ENCODE data around the gene MKI67. TPM values are rescaled to one million over a fixed set of nuclear protein-coding genes. Genes with fewer than 3 reads are reported as not detected.

MKI67 gene
- polyA plus RNA-seq, 1 donor (not counting 4 experiments of a cell fraction or from before 2014, with no cell fraction given) = 10.4 TPM

DNA sequence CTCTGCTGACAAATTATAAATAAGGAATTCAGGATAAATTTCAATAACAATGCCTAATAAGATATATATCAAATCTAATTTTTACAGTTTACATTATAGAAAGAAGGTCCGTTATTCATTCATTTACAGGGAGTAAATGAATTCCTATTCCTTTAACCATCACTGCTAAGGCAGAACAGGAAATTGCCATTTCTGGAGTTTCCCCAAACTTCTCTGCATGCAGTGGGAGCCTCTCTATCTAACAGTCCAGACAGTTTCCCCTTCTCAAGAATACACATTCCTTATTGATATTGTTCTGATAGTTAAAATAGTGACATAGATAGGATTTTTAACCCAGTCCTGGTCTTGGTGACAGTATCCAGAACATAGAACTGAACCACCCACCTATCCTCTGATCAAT lies 24.3 kb downstream of the MKI67 start:
- Histone ChIP-seq H3K79me2 (ENCODE audit: control insufficient read depth, insufficient read depth, low read length) (no peaks in the 10 kb centered on the region), H3K9ac (ENCODE audit: control insufficient read depth, extremely low read depth, insufficient read depth, low read length) (no peak overlapping the region), H3K36me3 (ENCODE audit: control insufficient read depth in 2 of 2, extremely low read depth in 1 of 2, insufficient read depth in 2 of 2, low read length in 2 of 2) (peaks cover 1 to 41% of the 10 kb centered on the region in 2 experiments), H2AFZ (ENCODE audit: control insufficient read depth, low read length) (no peak overlapping the region), H3K27me3 (ENCODE audit: control insufficient read depth, extremely low read depth, insufficient read depth, low read length) (no peaks in the 10 kb centered on the region), H3K9me3 (ENCODE audit: control insufficient read depth, low read depth, low read length) (no peaks in the 10 kb centered on the region), H3K9me1 (ENCODE audit: control insufficient read depth, extremely low read depth, insufficient read depth, low read length) (no peaks in the 10 kb centered on the region), H3K27ac (ENCODE audit: control insufficient read depth, insufficient read depth, low read length) (no peak overlapping the region), H3K4me1 (ENCODE audit: control insufficient read depth, extremely low read depth, insufficient read depth, low read length) (no peaks in the 10 kb centered on the region), H3K4me3 (ENCODE audit: control insufficient read depth in 2 of 3, extremely low read depth in 1 of 3, insufficient read depth in 2 of 3, low read depth in 1 of 3, low read length in 3 of 3) (no peak overlapping the region), H3K4me2 (ENCODE audit: control insufficient read depth, extremely low read depth, insufficient read depth, low read depth, low read length) (no peak overlapping the region), H4K20me1 (ENCODE audit: control insufficient read depth, extremely low read depth, insufficient read depth, low read length) (no peaks in the 10 kb centered on the region)
- no peak for TF ChIP-seq CTCF (optimal IDR thresholded peaks at IDR 0.05 in 1 of 3, IDR thresholded peaks at IDR 0.05 in 1 of 3, conservative IDR thresholded peaks at IDR 0.05 in 1 of 3; ENCODE audit: extremely low read depth in 1 of 3, insufficient read depth in 2 of 3, low read length in 3 of 3)
- DNase-seq (ENCODE audit: low read depth, low spot score) = no peak
- no peak for FAIRE-seq
- dilution Hi-C loops (cut with MboI; ENCODE audit: extremely low pct_ligation_motif_present, low sequenced_read_pairs) = no loop called here

DNA sequence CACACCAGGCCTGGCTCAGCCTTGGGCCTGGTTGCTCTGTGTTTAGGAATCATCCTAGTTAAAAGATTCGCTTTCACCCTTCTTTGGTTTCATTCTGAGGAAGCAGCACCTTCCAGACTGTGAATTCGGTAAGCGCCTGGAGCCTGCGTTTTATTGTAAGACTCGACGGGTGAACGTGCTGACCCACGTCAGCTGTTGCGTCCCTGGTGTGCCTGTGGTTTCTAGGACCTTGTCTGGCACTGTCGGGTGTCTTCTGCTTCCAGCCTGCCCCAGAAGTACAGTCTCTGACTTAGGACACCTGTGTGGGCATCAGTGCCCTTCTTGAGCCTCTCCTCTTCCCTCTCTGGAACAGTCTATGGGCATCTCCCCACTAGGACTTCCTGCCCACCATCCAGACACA lies 26.3 kb downstream of the MKI67 start:
- Histone ChIP-seq H3K4me1 (ENCODE audit: control insufficient read depth, extremely low read depth, insufficient read depth, low read length) (no peaks in the 10 kb centered on the region), H3K79me2 (ENCODE audit: control insufficient read depth, insufficient read depth, low read length) (no peaks in the 10 kb centered on the region)
- dilution Hi-C loops (cut with MboI; ENCODE audit: extremely low pct_ligation_motif_present, low sequenced_read_pairs) = no loop called here

More for the DNA sequence above, 26.3 kb downstream of the MKI67 start:
- Histone ChIP-seq H3K9me3 (ENCODE audit: control insufficient read depth, low read depth, low read length) (no peaks in the 10 kb centered on the region), H3K27ac (ENCODE audit: control insufficient read depth, insufficient read depth, low read length) (no peak overlapping the region), H4K20me1 (ENCODE audit: control insufficient read depth, extremely low read depth, insufficient read depth, low read length) (no peaks in the 10 kb centered on the region), H3K9me1 (ENCODE audit: control insufficient read depth, extremely low read depth, insufficient read depth, low read length) (no peaks in the 10 kb centered on the region), H3K9ac (ENCODE audit: control insufficient read depth, extremely low read depth, insufficient read depth, low read length) (no peak overlapping the region), H2AFZ (ENCODE audit: control insufficient read depth, low read length) (no peak overlapping the region), H3K4me3 (ENCODE audit: control insufficient read depth in 2 of 3, extremely low read depth in 1 of 3, insufficient read depth in 2 of 3, low read depth in 1 of 3, low read length in 3 of 3) (no peak overlapping the region), H3K36me3 (ENCODE audit: control insufficient read depth in 2 of 2, extremely low read depth in 1 of 2, insufficient read depth in 2 of 2, low read length in 2 of 2) (peaks cover 1 to 28% of the 10 kb centered on the region in 2 experiments), H3K27me3 (ENCODE audit: control insufficient read depth, extremely low read depth, insufficient read depth, low read length) (no peaks in the 10 kb centered on the region), H3K4me2 (ENCODE audit: control insufficient read depth, extremely low read depth, insufficient read depth, low read depth, low read length) (no peak overlapping the region)
- FAIRE-seq = no peak
- DNase-seq (ENCODE audit: low read depth, low spot score) = no peak
- TF ChIP-seq CTCF (optimal IDR thresholded peaks at IDR 0.05 in 1 of 3, IDR thresholded peaks at IDR 0.05 in 1 of 3, conservative IDR thresholded peaks at IDR 0.05 in 1 of 3; ENCODE audit: extremely low read depth in 1 of 3, insufficient read depth in 2 of 3, low read length in 3 of 3) = no peak
- TF ChIP-seq EZH2 (IDR thresholded peaks at IDR 0.05; ENCODE audit: low read length) = no peak
